ENCODE results near the gene NFATC1.

- TF ChIP-seq, protein P1, sequence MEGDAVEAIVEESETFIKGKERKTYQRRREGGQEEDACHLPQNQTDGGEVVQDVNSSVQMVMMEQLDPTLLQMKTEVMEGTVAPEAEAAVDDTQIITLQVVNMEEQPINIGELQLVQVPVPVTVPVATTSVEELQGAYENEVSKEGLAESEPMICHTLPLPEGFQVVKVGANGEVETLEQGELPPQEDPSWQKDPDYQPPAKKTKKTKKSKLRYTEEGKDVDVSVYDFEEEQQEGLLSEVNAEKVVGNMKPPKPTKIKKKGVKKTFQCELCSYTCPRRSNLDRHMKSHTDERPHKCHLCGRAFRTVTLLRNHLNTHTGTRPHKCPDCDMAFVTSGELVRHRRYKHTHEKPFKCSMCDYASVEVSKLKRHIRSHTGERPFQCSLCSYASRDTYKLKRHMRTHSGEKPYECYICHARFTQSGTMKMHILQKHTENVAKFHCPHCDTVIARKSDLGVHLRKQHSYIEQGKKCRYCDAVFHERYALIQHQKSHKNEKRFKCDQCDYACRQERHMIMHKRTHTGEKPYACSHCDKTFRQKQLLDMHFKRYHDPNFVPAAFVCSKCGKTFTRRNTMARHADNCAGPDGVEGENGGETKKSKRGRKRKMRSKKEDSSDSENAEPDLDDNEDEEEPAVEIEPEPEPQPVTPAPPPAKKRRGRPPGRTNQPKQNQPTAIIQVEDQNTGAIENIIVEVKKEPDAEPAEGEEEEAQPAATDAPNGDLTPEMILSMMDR (IDR thresholded peaks at IDR 0.05; ENCODE audit: borderline replicate concordance, extremely low read depth, low read length, poor library complexity, severe bottlenecking), result no peak
- TF ChIP-seq EZH2 (IDR thresholded peaks at IDR 0.05; ENCODE audit: borderline replicate concordance, low read depth, low read length, severe bottlenecking), result no peak
Measured at GRCh38 chr18:79397247-79397829, 1.6 kb downstream of the NFATC1 start.

Data from DND-41 (cell line).